Stimulated activated naive CD4-positive, alpha-beta T cell treated with Interleukin-2 at 50 U/mL for 16 hours (primary cell): ENCODE measurements around the gene NMNAT2.
"Not testable (repeated sequence)": the region's sequence is repeated elsewhere in the genome, so short reads cannot be mapped to it uniquely, and the experiment has no call there.

Source experiments
- DNase-seq: peaks from one replicate; lab custom pipeline; 2025; lab: John Stamatoyannopoulos, UW

The NMNAT2 gene

DNA sequence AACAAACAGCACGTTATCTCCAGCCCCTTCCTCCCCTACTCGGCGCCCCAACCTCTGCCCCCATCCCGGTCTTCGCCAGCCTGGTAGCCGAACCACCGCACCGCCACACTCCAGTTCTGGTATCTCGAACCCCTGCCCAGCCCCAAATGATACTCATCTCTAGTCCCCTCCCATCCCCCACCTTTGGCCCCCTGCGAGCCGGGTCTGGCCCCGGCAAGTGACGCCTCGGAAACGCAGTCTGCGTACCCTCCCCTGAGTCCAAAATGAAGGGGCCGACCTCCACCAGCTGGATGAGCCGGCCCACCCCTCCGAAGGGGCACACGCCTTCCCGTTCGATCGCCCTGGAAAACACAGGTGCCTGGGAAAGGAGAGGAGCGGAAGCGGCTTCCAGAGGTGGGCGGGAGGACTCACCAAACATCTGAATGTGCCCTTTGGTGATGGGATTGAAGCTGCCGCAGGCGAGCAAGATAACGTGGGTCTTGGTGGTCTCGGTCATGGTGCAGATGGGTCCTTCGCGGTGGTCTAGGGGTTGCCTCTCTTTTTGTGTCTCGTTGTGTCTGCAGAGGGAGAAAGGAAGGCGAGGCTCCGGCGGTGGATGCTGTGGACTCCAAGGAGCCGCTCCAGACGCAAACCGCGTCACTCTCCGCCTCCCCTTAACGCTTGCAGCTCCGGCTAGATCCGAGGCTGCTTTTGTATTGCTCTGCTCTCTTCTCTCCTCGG, at the start of gene NMNAT2:
Gene NMNAT2, minus strand, starts transcription at position 609 of the 720 bp plus-strand sequence. Its CDS starts 113 bp downstream, at position 496.
- no peak for DNase-seq

DNA sequence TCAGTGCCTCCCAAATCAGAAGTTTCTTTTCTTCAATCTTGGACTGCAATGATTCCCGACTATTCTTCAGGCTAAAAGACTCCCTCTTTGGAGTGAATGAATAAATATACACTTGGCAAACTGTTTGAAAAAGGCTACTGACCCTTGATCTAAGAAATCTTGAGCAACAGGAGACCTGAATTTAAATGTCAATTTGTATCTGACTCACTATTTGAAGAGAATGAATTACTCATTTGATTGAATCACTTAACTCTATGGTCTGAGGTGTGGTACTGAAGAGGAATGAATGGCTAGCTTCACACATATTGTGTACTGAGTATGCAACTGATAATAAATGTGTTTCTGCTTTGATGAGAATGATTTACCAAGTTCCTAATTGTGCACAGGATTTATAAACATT, 49.5 kb upstream of the NMNAT2 start:
- no peak for DNase-seq

DNA sequence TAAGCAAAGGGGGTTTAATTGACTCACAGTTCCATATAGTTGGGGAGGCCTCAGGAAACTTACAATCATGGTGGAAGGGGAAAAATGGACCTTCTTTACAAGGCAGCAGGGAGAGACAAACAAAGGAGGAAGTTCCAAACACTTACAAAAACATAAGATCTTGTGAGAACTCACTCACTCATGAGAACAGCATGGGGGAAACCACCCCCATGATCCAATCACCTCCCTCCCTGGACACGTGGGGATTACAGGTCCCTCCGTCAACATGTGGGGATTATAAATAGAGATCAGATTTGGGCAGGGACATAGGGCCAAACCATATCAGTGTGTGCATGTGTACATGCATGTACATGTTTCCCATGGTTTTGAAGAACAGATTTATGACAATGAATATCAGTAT, 48.6 kb upstream of the NMNAT2 start:
- DNase-seq = no peak

- DNase-seq = no peak
These were observed 45.4 kb upstream of the NMNAT2 start for GRCh38 chr1:183463566-183463965.

DNA sequence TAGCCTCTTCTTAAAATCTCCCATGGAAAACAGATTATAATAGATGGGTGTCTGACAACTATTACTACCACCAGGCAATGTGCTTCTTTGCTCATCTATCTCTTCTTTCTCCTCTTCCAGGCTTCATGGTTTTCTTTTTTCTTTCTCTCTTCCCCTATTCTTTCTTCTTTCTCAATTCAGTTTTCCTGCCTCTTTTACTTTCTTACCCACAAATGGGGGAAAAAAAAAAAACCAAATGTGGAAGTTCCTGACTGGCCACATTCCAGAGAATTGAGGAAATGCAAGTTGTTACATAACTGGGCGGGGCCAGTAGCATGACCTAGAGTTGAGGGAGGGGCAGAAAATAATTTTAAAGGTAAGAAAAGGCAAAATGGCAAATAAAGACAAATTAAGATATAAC, 43.2 kb upstream of the NMNAT2 start:
- DNase-seq = no peak

DNA sequence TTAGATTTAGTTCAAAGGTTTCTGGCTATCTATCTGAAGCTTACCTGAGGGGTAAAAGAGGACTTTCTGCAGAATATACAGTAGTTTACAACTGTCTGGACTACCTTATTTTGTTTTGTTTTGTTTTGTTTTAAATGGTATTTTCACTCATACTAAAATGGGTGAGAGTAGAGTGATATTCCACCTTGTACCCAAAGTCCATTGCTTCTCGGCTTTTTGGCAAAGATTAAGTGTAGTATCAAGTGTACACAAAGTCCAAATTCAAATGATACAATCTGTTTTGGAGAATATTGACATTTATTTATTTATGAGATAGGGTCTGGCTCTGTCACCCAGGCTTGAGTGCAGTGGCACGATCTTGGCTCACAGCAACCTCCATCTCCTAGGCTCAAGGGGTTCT, 42.4 kb upstream of the NMNAT2 start:
- DNase-seq = no peak

GRCh38 chr1:183457449-183457848, 39.3 kb upstream of the NMNAT2 start:
- DNase-seq = no peak

- no peak for DNase-seq
These were observed 38.6 kb upstream of the NMNAT2 start for GRCh38 chr1:183456826-183457225.

GRCh38 chr1:183454377-183454776, 36.2 kb upstream of the NMNAT2 start:
- no peak for DNase-seq

GRCh38 chr1:183450093-183450492, 31.9 kb upstream of the NMNAT2 start:
- no peak for DNase-seq

- no peak for DNase-seq
These were observed 31.1 kb upstream of the NMNAT2 start for GRCh38 chr1:183449223-183449770.

GRCh38 chr1:183444243-183444642, 26.1 kb upstream of the NMNAT2 start:
- no peak for DNase-seq

GRCh38 chr1:183443466-183443865, 25.3 kb upstream of the NMNAT2 start:
- no peak for DNase-seq

DNA sequence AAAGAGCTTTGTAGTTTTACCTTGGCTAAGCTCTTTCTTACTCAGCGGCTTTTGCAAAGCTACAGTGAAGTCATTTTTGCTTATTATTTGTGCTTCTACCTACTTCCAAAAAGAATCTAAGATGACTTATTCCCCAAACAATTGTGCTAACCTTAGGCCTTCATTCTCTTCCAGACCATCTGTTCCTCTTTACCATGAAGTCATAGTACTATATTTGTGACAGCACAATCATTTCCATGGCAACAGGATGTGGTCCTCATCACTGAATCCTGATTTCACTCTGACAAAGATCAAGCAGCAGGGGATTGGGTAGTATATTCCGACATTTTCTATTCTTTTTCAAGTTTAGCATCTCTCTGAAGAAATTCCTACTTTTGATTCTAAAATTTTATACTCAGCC, 24.8 kb upstream of the NMNAT2 start:
- DNase-seq = no peak

DNA sequence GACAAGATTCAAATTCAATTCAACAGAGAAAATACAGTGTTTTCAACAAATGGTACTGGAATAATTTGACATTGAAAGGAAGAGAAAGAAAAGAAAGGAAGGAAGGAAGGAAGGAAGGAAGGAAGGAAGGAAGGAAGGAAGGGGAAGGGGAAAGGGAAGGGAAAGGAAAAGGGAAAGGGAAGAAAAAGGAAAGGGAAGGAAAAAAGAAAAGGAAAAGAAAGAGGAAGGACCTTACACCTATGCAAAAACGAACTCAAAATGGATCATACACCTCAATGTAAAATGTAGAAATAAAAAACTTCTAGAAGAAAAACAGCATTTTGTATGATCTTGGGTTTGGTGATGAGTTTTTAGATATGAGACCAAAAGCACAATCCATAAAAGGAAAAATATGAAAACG, 19.9 kb upstream of the NMNAT2 start:
- DNase-seq = no peak

- no peak for DNase-seq
These were observed 17.3 kb upstream of the NMNAT2 start for GRCh38 chr1:183435497-183435896.

DNA sequence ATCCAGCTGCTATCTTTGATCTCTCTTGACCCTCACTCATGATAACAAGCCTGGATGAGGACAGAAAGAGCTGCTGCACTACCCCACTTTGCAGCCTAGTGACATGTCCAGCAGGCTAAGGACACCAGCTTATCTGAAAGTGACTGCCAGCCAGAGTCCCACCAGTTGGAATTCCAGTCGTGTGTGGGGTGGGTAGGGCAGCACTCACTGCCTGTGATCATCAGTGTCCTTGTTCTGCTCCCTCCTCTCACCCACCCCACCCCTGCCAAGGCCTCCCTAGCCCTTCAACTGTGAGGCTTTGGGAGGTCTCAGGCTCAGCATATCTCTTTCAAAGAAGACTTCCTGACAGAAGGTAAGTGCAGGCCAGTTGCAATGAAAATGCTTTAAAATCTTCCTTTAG, 15.5 kb upstream of the NMNAT2 start:
- DNase-seq = no peak

DNA sequence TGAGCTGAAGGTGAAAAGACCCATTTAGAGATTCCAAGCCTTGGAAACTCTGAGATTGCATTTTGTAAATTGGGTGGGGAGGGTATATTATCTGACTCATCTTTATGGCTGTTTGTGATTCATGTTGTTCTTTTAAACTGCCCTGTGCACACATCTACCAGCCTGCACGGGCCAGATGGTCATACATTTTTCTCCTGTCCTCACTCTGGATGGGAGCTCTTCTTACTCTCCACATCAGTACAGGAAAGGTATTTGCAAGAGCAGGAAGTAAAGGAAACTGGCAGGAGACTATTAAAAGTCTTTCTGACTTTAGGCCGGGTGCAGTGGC, 14.3 kb upstream of the NMNAT2 start:
- DNase-seq = no peak

DNA sequence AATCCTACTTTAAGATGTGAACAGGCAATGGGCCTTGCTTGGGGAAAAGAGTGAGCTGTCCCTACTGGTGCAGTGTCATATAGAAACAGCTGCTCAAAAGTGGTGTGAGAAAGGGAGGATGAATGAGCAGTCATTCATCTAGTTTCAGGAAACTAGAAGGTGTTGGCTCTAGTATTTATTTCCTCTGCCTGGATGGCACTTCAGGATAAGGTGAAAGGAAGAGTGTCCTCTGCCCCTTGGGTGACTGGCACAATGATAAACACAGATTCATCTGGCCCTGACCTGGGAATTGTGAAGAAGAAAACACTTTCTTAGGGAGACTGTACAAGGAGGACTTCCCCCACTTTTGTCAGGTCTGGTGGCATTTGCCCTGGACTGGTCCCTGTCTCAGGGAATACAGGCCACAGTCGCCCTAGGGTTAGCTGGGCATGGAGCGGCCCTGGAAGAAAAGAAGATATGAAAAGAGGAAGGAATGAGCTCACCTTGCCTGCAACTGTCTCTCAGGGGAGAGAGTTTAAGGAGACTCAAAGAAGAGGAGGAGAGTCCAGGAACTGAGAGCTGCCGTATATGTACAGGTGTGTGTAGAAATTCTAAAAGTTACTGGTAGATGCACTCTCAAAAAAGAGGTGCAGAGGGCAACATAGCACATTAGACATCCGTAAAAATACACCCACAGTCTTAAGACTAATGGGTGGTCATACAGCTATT, 13.8 kb upstream of the NMNAT2 start:
- DNase-seq = no peak

- not testable (repeated sequence) for DNase-seq
These were observed 9.4 kb upstream of the NMNAT2 start for GRCh38 chr1:183427591-183427990.

DNA sequence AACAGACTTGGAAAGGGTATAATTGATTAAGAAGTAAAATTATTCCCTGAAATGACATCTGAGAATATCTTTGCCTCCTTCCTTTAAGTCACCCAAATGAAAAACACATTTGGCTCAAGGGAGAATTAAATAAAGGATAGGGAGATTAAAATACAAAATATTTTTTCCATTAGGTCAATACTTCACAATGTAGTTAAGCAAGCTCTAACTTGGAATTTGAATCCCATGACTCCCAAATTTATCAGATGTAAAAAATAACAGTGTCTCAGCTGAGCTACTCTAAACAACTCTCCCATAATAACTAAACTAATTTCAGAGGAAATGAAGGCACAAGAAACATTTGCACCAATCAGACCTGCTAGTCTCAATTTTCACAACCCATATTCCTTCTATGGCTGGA, 6.5 kb upstream of the NMNAT2 start:
- DNase-seq = no peak

DNA sequence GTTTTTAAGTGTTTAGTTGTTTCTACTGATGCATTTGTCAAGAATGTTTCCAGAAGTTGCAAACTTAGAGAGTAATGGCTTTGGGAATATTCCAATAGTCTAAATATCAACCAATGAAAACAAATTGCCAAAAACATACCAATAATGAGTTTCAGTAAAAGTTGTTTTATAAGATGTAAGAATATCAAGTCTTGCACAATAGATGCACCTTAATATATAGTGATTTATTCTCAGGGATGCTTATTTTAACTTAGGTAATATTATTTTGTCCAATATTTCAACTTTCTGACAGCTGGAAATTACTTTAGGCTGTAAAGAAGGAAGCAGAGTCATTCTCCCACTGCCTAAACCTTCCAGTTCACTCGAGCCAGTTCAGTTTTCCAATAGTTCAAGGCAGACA, 5.4 kb upstream of the NMNAT2 start:
- DNase-seq = no peak

- no peak for DNase-seq
These were observed 1.2 kb upstream of the NMNAT2 start for GRCh38 chr1:183419399-183419798.

GRCh38 chr1:183418696-183419095, 516 bp upstream of the NMNAT2 start:
- DNase-seq = no peak
